Activated CD8-positive, alpha-beta T cell treated with anti-CD3 and anti-CD28 coated beads, Interleukin-2, amount 10 ng/mL, durations not matched to agents 7 days and 5 days (primary cell): ENCODE data around the gene FKBP5. TPM values are rescaled to one million over a fixed set of nuclear protein-coding genes. Genes with fewer than 3 reads are reported as not detected.

Experiments
- ATAC-seq: fragments of 150-1000 bp; cut with Tn5 transposase; one replicate; pipeline ENCODE4 v1.10.0; 2021; ENCODE audit warnings: moderate library complexity
- CTCF ChIA-PET: fragments of 350-600 bp; sonication (Branson Sonifier 250); formaldehyde crosslinking; loops from one replicate; lab custom pipeline; 2021; ENCODE audit warnings: antibody characterized with exemption; lab: Charles Lee
- POLR2A ChIA-PET: fragments of 350-600 bp; sonication (Branson Sonifier 250); formaldehyde crosslinking; loops from one replicate; lab custom pipeline; 2021; ENCODE audit warnings: antibody characterized with exemption; lab: Charles Lee
- DNase-seq: peaks from one replicate; pipeline ENCODE4 v3.0.0-alpha.2; 2020
- H3K27ac Mint-ChIP-seq: one replicate; pipeline ENCODE4 v1.8.0; 2021; ENCODE audit warnings: mild to moderate bottlenecking, mixed read lengths
- H3K27me3 Mint-ChIP-seq: one replicate; pipeline ENCODE4 v1.8.0; 2021; ENCODE audit warnings: low read depth, mixed read lengths
- H3K36me3 Mint-ChIP-seq: one replicate; pipeline ENCODE4 v1.8.0; 2021; ENCODE audit warnings: low read depth, mixed read lengths
- H3K4me1 Mint-ChIP-seq: one replicate; pipeline ENCODE4 v1.8.0; 2021; ENCODE audit warnings: low read depth, mixed read lengths
- H3K4me3 Mint-ChIP-seq: one replicate; pipeline ENCODE4 v1.8.0; 2021; ENCODE audit warnings: mild to moderate bottlenecking, mixed read lengths
- H3K9me3 Mint-ChIP-seq: one replicate; pipeline ENCODE4 v1.8.0; 2022; ENCODE audit warnings: mixed read lengths; ENCODE audit not compliant: insufficient read depth
- total RNA-seq, 2 experiments: library from RNA; stranded (reverse); gene quantifications; one replicate each; pipeline ENCODE4 v1.2.3, GENCODE V29; 2021

Gene FKBP5
- total RNA-seq, 2 experiments from 2014 or later = 78.7 to 79.5 TPM

- Mint-ChIP-seq H3K4me3 (no peak overlapping the region), H3K27me3 (no peaks in the 10 kb centered on the region), H3K4me1 (peaks cover 12% of the 10 kb centered on the region), H3K27ac (no peak overlapping the region), H3K36me3 (peaks cover under 1% of the 10 kb centered on the region), H3K9me3 (no peaks in the 10 kb centered on the region)
- no peak for DNase-seq
- ChIA-PET CTCF (interaction anchor here (1.0 to 3.4 kb wide), 11 partner anchors 11 to 78 kb away, joined by 3 to 31 read pairs (median 5); partner anchors contain the start of gene ARMC12), POLR2A (interaction anchor here (1.0 to 1.6 kb wide), 3 partner anchors 13 to 24 kb away, joined by 3 to 5 read pairs (median 3); no protein-coding TSS in a partner anchor)
- ATAC-seq = no peak
These were observed 25.7 kb downstream of the FKBP5 start for GRCh38 chr6:35662999-35663398.

DNA sequence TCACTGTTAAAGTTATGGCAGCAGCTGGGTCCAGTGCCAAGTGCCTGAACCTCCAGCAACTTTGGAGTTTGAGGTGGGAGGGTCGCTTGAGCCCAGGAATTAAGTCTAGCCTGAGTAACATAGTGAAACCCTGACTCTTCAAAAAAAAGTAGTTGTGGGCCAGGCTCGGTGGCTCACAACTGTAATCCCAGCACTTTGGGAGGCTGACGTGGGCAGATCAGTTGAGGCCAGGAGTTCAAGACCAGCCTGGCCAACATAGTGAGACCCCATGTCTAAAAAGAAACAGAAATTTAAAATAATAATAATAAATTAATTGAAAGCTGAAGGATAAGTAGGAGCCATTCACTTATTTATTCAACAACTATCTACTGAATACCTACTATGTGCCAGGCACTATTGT is 33.8 kb downstream of the FKBP5 start:
- CTCF ChIA-PET = interaction anchor here (3.2 kb wide), 1 partner anchor 82 kb away, joined by 14 read pairs; the partner anchor contains the start of gene ARMC12
- peaks cover 33% of the 10 kb centered on the region for H3K36me3 Mint-ChIP-seq
- no peaks in the 10 kb centered on the region for H3K9me3 Mint-ChIP-seq
- H3K27ac Mint-ChIP-seq = no peak overlapping the region
- no peak for DNase-seq
- POLR2A ChIA-PET = no interaction called here
- no peak for ATAC-seq
- peaks cover 6% of the 10 kb centered on the region for H3K4me1 Mint-ChIP-seq
- H3K27me3 Mint-ChIP-seq = no peaks in the 10 kb centered on the region
- no peak overlapping the region for H3K4me3 Mint-ChIP-seq

DNA sequence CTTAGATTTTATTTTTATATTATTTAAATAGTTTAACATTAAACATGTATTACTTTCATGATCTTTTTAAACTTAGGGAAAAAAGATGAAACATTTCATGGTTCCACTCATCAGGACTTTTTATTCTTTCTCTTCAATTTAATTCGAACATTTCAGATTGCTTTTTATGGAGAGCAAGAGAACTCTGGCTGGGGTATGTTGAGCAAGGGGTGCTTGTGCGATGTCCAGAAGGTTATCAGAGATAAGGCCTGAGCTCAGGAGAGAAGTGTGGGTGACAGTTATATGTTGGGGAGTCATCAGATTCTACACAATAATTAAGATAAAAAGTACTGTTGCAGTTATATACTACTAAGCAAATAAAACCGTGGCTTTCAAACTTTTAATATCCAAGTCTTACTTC is 37.5 kb downstream of the FKBP5 start:
- Mint-ChIP-seq H3K9me3 (no peaks in the 10 kb centered on the region), H3K4me3 (no peak overlapping the region), H3K36me3 (peaks cover 30% of the 10 kb centered on the region), H3K4me1 (peaks cover 8% of the 10 kb centered on the region), H3K27ac (no peak overlapping the region), H3K27me3 (no peaks in the 10 kb centered on the region)
- no peak for ATAC-seq
- no peak for DNase-seq
- ChIA-PET POLR2A (no interaction called here), CTCF (interaction anchor here (1.9 kb wide), 1 partner anchor 49 kb away, joined by 4 read pairs; no protein-coding TSS in a partner anchor)

DNA sequence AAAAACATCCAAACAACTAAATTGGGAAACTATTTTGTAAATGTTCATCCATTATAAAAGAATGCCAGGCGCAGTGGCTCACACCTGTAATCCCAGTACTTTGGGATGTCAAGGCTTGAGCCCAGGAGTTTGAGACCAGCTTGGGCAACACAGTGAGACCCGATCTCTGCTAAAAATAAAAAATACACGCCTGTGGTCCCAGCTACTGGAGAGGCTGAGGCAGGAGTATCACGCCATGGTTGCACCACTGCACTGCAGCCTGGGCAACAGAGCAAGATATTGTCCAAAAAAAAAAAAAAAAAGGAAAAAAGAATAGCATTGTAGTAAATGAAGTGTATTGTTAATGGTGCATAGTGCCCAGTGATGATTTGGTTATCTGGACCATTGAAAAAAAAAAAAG is 38.7 kb downstream of the FKBP5 start:
- ATAC-seq = no peak
- Mint-ChIP-seq H3K4me1 (peaks cover 10% of the 10 kb centered on the region), H3K36me3 (peaks cover 37% of the 10 kb centered on the region), H3K9me3 (no peaks in the 10 kb centered on the region), H3K27me3 (no peaks in the 10 kb centered on the region), H3K4me3 (no peak overlapping the region), H3K27ac (no peak overlapping the region)
- no peak for DNase-seq
- CTCF ChIA-PET = interaction anchor here (1.1 to 2.5 kb wide), 5 partner anchors 12 to 87 kb away, joined by 3 to 8 read pairs (median 4); partner anchors contain the start of gene ARMC12
- POLR2A ChIA-PET = interaction anchor here (1.0 kb wide), 1 partner anchor 14 kb away, joined by 3 read pairs; no protein-coding TSS in a partner anchor

DNA sequence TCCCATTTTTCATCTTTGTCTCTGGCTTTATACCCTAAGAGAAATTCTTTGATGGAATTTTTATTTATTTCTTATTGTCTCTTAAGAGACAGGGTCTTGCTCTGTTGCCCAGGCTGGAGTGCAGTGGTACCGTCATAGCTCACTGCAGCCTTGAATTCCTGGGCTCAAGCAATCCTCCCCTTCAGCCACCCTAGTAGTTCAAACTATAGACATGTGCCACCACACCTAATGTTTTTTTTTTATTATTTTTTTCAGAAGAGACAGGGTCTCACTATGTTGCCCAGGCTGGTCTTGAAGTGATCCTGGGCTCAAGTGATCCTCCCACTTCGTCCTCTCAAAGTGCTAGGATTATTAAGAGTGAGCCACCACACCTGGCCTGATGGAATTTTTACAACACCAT is 40.5 kb downstream of the FKBP5 start:
- ATAC-seq = no peak
- POLR2A ChIA-PET = interaction anchor here (1.5 kb wide), 1 partner anchor 15 kb away, joined by 3 read pairs; no protein-coding TSS in a partner anchor
- no peak for DNase-seq
- CTCF ChIA-PET = interaction anchor here (1.2 to 2.5 kb wide), 2 partner anchors 16 to 89 kb away, joined by 4 to 8 read pairs; partner anchors contain the start of gene ARMC12
- Mint-ChIP-seq H3K4me3 (no peak overlapping the region), H3K27me3 (no peaks in the 10 kb centered on the region), H3K9me3 (no peaks in the 10 kb centered on the region), H3K4me1 (peaks cover 16% of the 10 kb centered on the region), H3K27ac (no peak overlapping the region), H3K36me3 (peaks cover 33% of the 10 kb centered on the region)

DNA sequence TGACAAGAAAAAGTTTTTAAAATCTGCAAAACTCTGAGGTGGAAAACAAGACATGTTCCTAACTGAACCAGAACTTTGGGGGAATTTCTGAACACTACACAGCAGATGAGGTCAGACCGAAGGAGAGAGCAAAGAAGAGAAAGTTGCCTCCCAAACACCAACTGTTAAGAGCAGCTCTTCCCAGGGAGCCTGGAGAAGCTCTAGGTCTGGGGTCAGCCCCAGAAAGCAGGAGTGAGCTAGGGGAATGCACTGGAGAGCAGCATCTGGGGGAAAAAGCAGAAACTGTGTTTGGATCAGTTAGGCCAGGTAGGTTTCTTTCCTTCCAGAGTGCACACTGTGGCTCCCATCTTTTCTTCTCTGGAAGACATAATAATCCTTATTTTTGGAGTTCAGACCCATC is 41.3 kb downstream of the FKBP5 start:
- H3K27ac Mint-ChIP-seq = no peak overlapping the region
- H3K4me3 Mint-ChIP-seq = no peak overlapping the region
- H3K36me3 Mint-ChIP-seq = peaks cover 33% of the 10 kb centered on the region
- POLR2A ChIA-PET = no interaction called here
- no peak for ATAC-seq
- no peak for DNase-seq
- CTCF ChIA-PET = interaction anchor here (1.2 to 2.3 kb wide), 2 partner anchors 15 to 89 kb away, joined by 4 to 12 read pairs; partner anchors contain the start of gene ARMC12
- no peaks in the 10 kb centered on the region for H3K9me3 Mint-ChIP-seq
- H3K4me1 Mint-ChIP-seq = peaks cover 24% of the 10 kb centered on the region
- H3K27me3 Mint-ChIP-seq = no peaks in the 10 kb centered on the region

DNA sequence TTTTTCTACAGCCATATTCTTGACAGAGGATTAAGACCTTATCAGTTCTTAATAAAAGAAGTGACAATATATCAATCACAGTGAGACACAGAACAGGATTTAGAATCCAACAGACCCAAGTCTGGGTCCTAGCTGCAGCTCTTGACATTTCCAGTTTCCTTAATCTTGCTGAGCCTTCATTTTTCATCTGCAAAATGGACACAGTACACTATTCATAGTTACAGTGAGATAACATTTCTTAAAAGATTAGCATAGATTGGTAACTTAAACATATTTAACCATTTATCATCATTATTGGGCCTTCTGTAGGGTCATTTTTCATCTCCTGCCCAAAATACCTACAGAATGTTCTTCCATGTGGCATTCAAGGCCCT is 45.6 kb downstream of the FKBP5 start:
- CTCF ChIA-PET = interaction anchor here (0.7 to 4.4 kb wide), 10 partner anchors 11 to 552 kb away, joined by 3 to 49 read pairs (median 4); partner anchors contain the start of gene ARMC12
- ATAC-seq (no peak), DNase-seq (no peak)
- no peaks in the 10 kb centered on the region for H3K9me3 Mint-ChIP-seq
- POLR2A ChIA-PET = no interaction called here
- H3K4me1 Mint-ChIP-seq = peaks cover 32% of the 10 kb centered on the region
- H3K4me3 Mint-ChIP-seq = no peak overlapping the region
- H3K27me3 Mint-ChIP-seq = no peaks in the 10 kb centered on the region
- peak overlapping the region; percentile 27 for H3K27ac Mint-ChIP-seq
- H3K36me3 Mint-ChIP-seq = peaks cover 39% of the 10 kb centered on the region

DNA sequence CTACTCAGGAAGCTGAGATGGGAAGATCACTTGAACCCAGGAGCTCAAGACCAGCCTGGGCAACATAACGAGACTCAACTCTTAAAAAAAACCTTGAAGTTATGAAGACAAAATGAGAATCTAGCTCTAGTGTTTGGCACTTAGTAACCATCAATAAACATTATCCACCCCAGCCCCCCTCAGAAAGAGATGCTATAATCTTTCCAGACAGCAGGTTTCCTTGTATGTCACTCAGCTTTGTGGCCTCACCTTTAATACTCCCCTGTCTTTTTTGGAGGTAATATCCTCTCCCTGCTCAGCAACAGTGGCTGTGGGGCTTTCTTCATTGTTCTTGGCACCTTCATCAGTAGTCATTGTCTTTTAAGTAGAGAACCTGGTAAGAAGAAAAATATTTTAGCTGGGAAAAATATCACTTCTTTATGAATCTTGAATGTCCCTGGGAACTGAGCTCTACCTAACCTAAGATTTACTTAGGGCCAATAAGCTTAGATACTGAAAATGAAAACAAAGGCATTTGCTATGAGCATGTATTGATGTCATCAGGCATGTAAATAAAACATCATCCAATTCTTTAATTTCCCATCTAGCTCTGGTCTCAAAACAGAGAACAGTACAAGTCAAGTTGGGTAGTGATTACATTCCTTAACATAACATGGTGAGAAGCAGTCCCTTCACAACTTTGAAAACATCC is 46.1 kb downstream of the FKBP5 start:
- peaks cover 38% of the 10 kb centered on the region for H3K4me1 Mint-ChIP-seq
- no peak for DNase-seq
- H3K4me3 Mint-ChIP-seq = no peak overlapping the region
- H3K9me3 Mint-ChIP-seq = no peaks in the 10 kb centered on the region
- ChIA-PET CTCF (interaction anchor here (0.7 to 4.4 kb wide), 12 partner anchors 10 to 94 kb away, joined by 3 to 49 read pairs (median 4); partner anchors contain the start of gene ARMC12), POLR2A (no interaction called here)
- peak overlapping the region; percentile 27 for H3K27ac Mint-ChIP-seq
- H3K27me3 Mint-ChIP-seq = no peaks in the 10 kb centered on the region
- no peak for ATAC-seq
- peaks cover 41% of the 10 kb centered on the region for H3K36me3 Mint-ChIP-seq

GRCh38 chr6:35640017-35640664 is 48.6 kb downstream of the FKBP5 start:
- DNase-seq = no peak
- no peak for ATAC-seq
- POLR2A ChIA-PET = interaction anchor here (1.1 kb wide), 1 partner anchor 92 kb away, joined by 3 read pairs; no protein-coding TSS in a partner anchor
- Mint-ChIP-seq H3K27me3 (no peaks in the 10 kb centered on the region), H3K27ac (no peak overlapping the region), H3K4me3 (no peak overlapping the region), H3K9me3 (no peaks in the 10 kb centered on the region), H3K4me1 (peaks cover 48% of the 10 kb centered on the region), H3K36me3 (peaks cover 48% of the 10 kb centered on the region)
- CTCF ChIA-PET = interaction anchor here (1.9 to 4.4 kb wide), 2 partner anchors 97 to 118 kb away, joined by 5 to 49 read pairs; partner anchors contain the start of gene ARMC12

DNA sequence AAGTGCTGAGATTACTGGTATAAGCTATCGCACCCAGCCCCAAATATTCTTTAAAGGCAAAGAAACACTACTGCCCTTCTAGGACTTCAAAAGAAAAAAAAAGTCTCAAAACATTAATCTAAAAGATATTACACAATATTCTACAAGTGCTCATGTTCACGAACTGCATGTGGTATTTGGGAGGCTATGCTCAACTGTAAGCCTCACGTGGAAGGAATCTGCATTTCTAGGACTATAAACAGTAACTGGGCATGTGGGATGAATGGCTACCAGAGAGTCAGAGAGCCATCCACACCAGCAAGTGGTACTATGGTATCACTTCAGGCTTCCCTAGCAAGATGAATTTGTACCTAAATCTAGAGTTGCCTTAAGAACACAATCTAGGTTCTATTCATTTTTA is 50.0 kb downstream of the FKBP5 start:
- no peak overlapping the region for H3K4me3 Mint-ChIP-seq
- no peak for ATAC-seq
- no peak for DNase-seq
- no peaks in the 10 kb centered on the region for H3K27me3 Mint-ChIP-seq
- peaks cover 52% of the 10 kb centered on the region for H3K4me1 Mint-ChIP-seq
- no peaks in the 10 kb centered on the region for H3K9me3 Mint-ChIP-seq
- no peak overlapping the region for H3K27ac Mint-ChIP-seq
- ChIA-PET CTCF (interaction anchor here (1.0 to 2.8 kb wide), 3 partner anchors 11 to 98 kb away, joined by 3 to 14 read pairs (median 6); partner anchors contain the start of gene ARMC12), POLR2A (no interaction called here)
- H3K36me3 Mint-ChIP-seq = peaks cover 50% of the 10 kb centered on the region

DNA sequence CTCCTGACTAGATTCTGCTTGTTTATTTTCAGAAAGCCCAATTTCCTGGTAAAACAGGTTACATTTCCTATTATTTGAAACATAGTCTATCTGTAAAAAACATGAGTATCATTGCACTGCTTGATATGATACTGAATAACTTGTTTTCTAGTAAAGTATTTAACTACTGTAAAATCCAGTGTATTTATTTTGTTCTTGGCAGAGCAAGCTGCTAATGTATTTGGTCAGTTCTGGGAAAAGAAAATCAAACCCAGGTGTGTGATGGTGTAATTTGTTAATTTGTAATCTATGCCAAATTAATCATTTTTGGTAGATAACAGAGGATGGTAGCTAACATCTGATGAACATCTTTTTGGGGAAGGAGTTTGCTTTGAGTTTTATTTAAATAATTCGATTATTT is 50.8 kb downstream of the FKBP5 start:
- ATAC-seq (no peak), DNase-seq (no peak)
- Mint-ChIP-seq H3K4me3 (no peak overlapping the region), H3K36me3 (peaks cover 44% of the 10 kb centered on the region), H3K9me3 (no peaks in the 10 kb centered on the region), H3K4me1 (peaks cover 46% of the 10 kb centered on the region), H3K27ac (no peak overlapping the region), H3K27me3 (no peaks in the 10 kb centered on the region)
- ChIA-PET CTCF (interaction anchor here (0.8 to 2.8 kb wide), 9 partner anchors 8 to 98 kb away, joined by 3 to 14 read pairs (median 6); partner anchors contain the start of gene ARMC12), POLR2A (no interaction called here)
